NCI-H1436 (cell line): ENCODE data around the gene SH3TC2.
"Not testable (repeated sequence)": the region's sequence is repeated elsewhere in the genome, so short reads cannot be mapped to it uniquely, and the experiment has no call there.

Experiments used
- DNase-seq: peaks from one replicate; lab custom pipeline; 2025; lab: John Stamatoyannopoulos, UW

The SH3TC2 gene

GRCh38 chr5:149063017-149063687 is at the start of gene SH3TC2:
SH3TC2 (minus strand) TSS chr5:149063062; CDS start chr5:149063022, 40 bp downstream.
- DNase-seq: no peak

GRCh38 chr5:149110406-149110805 is 47.5 kb upstream of the SH3TC2 start:
- no peak for DNase-seq

- DNase-seq: no peak
These were observed 45.9 kb upstream of the SH3TC2 start for GRCh38 chr5:149108651-149109280.

- DNase-seq: no peak
These were observed 37.5 kb upstream of the SH3TC2 start for GRCh38 chr5:149100331-149100730.

- no peak for DNase-seq
These were observed 37.1 kb upstream of the SH3TC2 start for GRCh38 chr5:149099920-149100319.

GRCh38 chr5:149094996-149095395 is 32.1 kb upstream of the SH3TC2 start:
- DNase-seq: no peak

- DNase-seq: no peak
These were observed 30.8 kb upstream of the SH3TC2 start for GRCh38 chr5:149093625-149094024.

GRCh38 chr5:149089796-149090195 is 26.9 kb upstream of the SH3TC2 start:
- no peak for DNase-seq

GRCh38 chr5:149088686-149089085 is 25.8 kb upstream of the SH3TC2 start:
- no peak for DNase-seq

- DNase-seq: no peak
These were observed 21.0 kb upstream of the SH3TC2 start for GRCh38 chr5:149083846-149084245.

- no peak for DNase-seq
These were observed 19.4 kb upstream of the SH3TC2 start for GRCh38 chr5:149082271-149082670.

GRCh38 chr5:149080294-149080693 is 17.4 kb upstream of the SH3TC2 start:
- DNase-seq: no peak

- DNase-seq: no peak
These were observed 17.0 kb upstream of the SH3TC2 start for GRCh38 chr5:149079883-149080282.

GRCh38 chr5:149074071-149074470 is 11.2 kb upstream of the SH3TC2 start:
- DNase-seq: not testable (repeated sequence)

- no peak for DNase-seq
These were observed 10.4 kb upstream of the SH3TC2 start for GRCh38 chr5:149073213-149073612.

- no peak for DNase-seq
These were observed 9.9 kb upstream of the SH3TC2 start for GRCh38 chr5:149072791-149073190.

GRCh38 chr5:149072376-149072775 is 9.5 kb upstream of the SH3TC2 start:
- no peak for DNase-seq

- no peak for DNase-seq
These were observed 8.9 kb upstream of the SH3TC2 start for GRCh38 chr5:149071756-149072155.

- DNase-seq: no peak
These were observed 8.4 kb upstream of the SH3TC2 start for GRCh38 chr5:149071216-149071615.

- DNase-seq: no peak
These were observed 6.8 kb upstream of the SH3TC2 start for GRCh38 chr5:149069711-149070110.

GRCh38 chr5:149063896-149064478 is 1.1 kb upstream of the SH3TC2 start:
- no peak for DNase-seq

- no peak for DNase-seq
These were observed 368 bp downstream of the SH3TC2 start for GRCh38 chr5:149062371-149063016.

- DNase-seq: no peak
These were observed 1.5 kb downstream of the SH3TC2 start for GRCh38 chr5:149061341-149061740.
